Adrenal gland (tissue), 12 donors: ENCODE measurements around the gene GPR78. TPM values are rescaled to one million over a fixed set of nuclear protein-coding genes. Genes with fewer than 3 reads are reported as not detected.

ENCODE experiments used
- DNase-seq, 7 donors: peaks; one replicate each; pipeline ENCODE4 v3.0.0-alpha.2; 2019 to 2020
- H3K27ac ChIP-seq, 5 donors: fragments of 200-600 bp; sonication (generic) in 4 of 5; 1 replicate in 3 of 5; 2 replicates in 2 of 5; pipeline versions ENCODE4 v1.5.1 to v1.8.0; 2016 to 2020; ENCODE audit warnings: mild to moderate bottlenecking in 1 of 5
- H3K27me3 ChIP-seq: fragments of 200-600 bp; 2 replicates; pipeline ENCODE4 v1.8.0; 2021
- H3K36me3 ChIP-seq, 2 donors: fragments of 200-600 bp; replicated peaks in 1 of 2; 1 replicate in 1 of 2; 2 replicates in 1 of 2; pipeline versions ENCODE4 v1.5.1 to v1.8.0; 2018 to 2022
- H3K4me1 ChIP-seq, 2 donors: fragments of 200-600 bp; replicated peaks in 1 of 2; 1 replicate in 1 of 2; 2 replicates in 1 of 2; pipeline versions ENCODE4 v1.5.1 to v1.8.0; 2018 to 2021
- H3K4me3 ChIP-seq, 4 donors: fragments of 200-600 bp; sonication (generic) in 3 of 4; one replicate each; pipeline ENCODE4 v1.5.1; 2016 to 2018
- H3K9me3 ChIP-seq, 3 donors: fragments of 200-600 bp; sonication (generic) in 1 of 3; replicated peaks in 1 of 3; 1 replicate in 2 of 3; 2 replicates in 1 of 3; pipeline versions ENCODE4 v1.5.1 to v1.8.0; 2016 to 2021
- CTCF ChIP-seq, 6 experiments: fragments of 450-650 bp in 4 of 6; fragments of 200-600 bp in 2 of 6; sonication (generic) in 1 of 6; IDR thresholded peaks; 1 replicate in 5 of 6; 2 replicates in 1 of 6; pipeline versions ENCODE4 v1.5.1 to v1.8.0; 2016 to 2021; ENCODE audit warnings: antibody characterized with exemption in 6 of 6, mild to moderate bottlenecking in 2 of 6, moderate library complexity in 1 of 6
- POLR2A ChIP-seq, 2 donors: fragments of 450-650 bp; IDR thresholded peaks; one replicate each; pipeline ENCODE4 v1.6.1; 2017; ENCODE audit warnings: antibody characterized with exemption in 2 of 2, mild to moderate bottlenecking in 2 of 2, moderate library complexity in 1 of 2
- WGBS, 4 donors: extraction: QIAGEN DNeasy Blood & Tissue Kit in 2 of 4; methylation state at CpG; one replicate each; pipeline versions ENCODE4 v1.1.5 to v1.1.7; 2013 to 2017; 5-methylcytosine and 5-hydroxymethylcytosine counted together
- intact Hi-C, 2 donors: fragments of 100-400 bp; cut with DNase I; formaldehyde crosslinking; loops; one replicate each; pipeline versions ENCODE4 v1.14.1 to v1.15.0; 2022 to 2023
- polyA plus RNA-seq, 3 donors: library from polyadenylated mRNA; stranded (reverse); fragments of 200-250 nt in 2 of 3; fragments of 350-450 nt in 1 of 3; fragmentation: Illumina TruSeq in 1 of 3; extraction: RNeasy Lipid Tissue Mini Kit (QIAGEN cat#74804) in 1 of 3; gene quantifications; one replicate each; pipeline ENCODE4 v1.2.3, GENCODE V29; 2013 to 2014
- total RNA-seq, 9 donors: library from RNA; depleted of rRNA in 4 of 9; stranded (reverse); fragments of >200 nt in 4 of 9; fragments of 120-200 nt in 1 of 9; fragmentation: NEBNext Ultra II Directional in 1 of 9; extraction: Animal tissue kit (Norgen Biotek cat#: 25700) in 1 of 9; gene quantifications; one replicate each; pipeline versions ENCODE4 v1.1.0 to v1.2.4, GENCODE V29; 2013 to 2023
- donor health status: healthy with polysubstance abuse.
- donor health status: Bipolar disorder and iron deficiency.
- donor health status: DM: yes; HTN: yes; CAD: no.
- donor health status: DM: no; HTN: no; CAD: no.
- donor health status: DM: no; HTN: no; CAD: no.
- donor health status: DM: yes; HTN: yes; CAD: no.

GPR78 gene
- total and polyA plus RNA-seq, 12 donors: 0.03 to 0.08 (median 0.07) TPM; not detected in 8

DNA sequence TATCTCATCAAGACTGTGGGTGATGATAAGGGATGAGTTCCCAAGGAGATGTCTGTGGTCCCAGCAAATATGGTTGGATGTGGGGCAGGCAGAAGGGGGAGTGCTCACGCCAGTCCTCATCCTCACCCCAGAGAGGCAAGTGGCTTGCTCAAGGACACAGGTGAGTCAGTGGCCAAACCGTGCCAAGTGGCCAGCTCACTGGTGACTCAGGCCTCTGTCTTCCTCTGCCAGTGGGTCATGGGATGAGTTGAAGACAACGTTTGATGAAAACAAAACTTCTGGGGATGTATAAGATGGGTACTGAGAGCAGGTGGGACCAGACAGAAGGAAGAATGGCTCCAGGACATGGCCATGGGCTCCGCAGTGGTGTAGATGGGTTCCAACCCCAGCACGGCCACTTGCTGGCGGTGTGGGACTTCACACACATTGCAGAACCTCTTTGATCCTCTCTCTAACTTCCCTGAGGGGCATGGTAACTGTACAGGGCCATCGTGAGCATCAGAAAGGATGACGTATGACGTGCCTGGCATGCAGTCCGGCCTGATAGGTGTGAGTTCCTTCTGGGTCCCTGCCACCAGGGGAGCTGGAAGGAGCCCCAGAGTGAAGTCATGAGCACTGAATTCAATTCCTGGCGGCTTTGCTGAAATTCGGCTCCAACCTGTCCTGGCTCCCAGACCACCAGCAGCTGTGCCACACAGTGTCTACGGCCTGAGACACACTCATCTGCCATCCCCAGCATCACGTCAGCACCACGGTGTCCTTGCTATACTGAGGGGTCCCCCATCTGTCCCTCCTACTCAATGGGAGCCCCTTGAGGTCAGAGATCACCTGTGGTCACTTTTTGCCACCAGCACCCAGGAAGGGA, 41.3 kb upstream of the GPR78 start:
- WGBS, 4 donors: 54 to 73% (median 68%) methylated on average over 5 to 15 of the region's 15 CpGs
- Histone ChIP-seq H3K27ac (peak overlapping the region in 3 of 5 donors; percentile 54 to 77 (median 60)), H3K4me1 (peaks cover 5 to 8% of the 10 kb centered on the region in 2 donors), H3K27me3 (no peaks in the 10 kb centered on the region), H3K36me3 (no peaks in the 10 kb centered on the region), H3K4me3 (no peak overlapping the region), H3K9me3 (no peaks in the 10 kb centered on the region)
- TF ChIP-seq POLR2A (IDR thresholded peaks at IDR 0.05) (no peak), CTCF (IDR thresholded peaks at IDR 0.05) (no peak)
- intact Hi-C loops: no loop called here
- DNase-seq: peak; percentile 86 to 94 (median 91)

- peaks cover 5 to 8% of the 10 kb centered on the region in 2 donors for H3K4me1 ChIP-seq
- WGBS, 4 donors: 91 to 93% (median 92%) methylated on average over 4 to 5 of the region's 5 CpGs
- no peaks in the 10 kb centered on the region for H3K27me3 ChIP-seq
- TF ChIP-seq CTCF (IDR thresholded peaks at IDR 0.05) (no peak), POLR2A (IDR thresholded peaks at IDR 0.05) (no peak)
- intact Hi-C loops: loop anchor here (5.0 kb wide), 2 partner anchors 67 to 72 kb away; no protein-coding TSS in a partner anchor
- no peaks in the 10 kb centered on the region for H3K36me3 ChIP-seq
- H3K4me3 ChIP-seq: no peak overlapping the region
- no peak for DNase-seq
- no peak overlapping the region for H3K27ac ChIP-seq
- H3K9me3 ChIP-seq: no peaks in the 10 kb centered on the region
These were observed 40.5 kb upstream of the GPR78 start for GRCh38 chr4:8539661-8540060.

DNA sequence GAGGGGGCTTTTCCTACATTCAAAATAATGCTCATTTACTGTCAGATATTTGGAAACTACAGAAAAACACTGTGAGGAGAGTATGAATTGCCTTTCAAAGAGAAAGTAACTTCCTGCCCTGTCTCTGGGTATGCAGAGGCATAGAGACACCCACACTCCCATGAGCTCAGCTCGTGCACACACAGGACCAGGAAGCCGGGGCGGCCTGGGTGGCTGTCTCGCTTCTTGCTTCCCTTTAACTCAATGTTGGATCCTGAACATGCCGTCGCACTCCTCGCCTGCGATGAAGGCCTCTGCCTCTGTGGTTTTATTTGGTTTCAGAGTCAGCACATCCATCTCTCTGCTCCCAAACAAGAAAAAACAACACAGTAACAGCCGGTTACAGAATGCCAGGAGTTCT, 40.1 kb upstream of the GPR78 start:
- DNase-seq: no peak
- H3K27ac ChIP-seq: no peak overlapping the region
- intact Hi-C loops: loop anchor here (5.0 kb wide), 2 partner anchors 68 to 73 kb away; no protein-coding TSS in a partner anchor
- no peaks in the 10 kb centered on the region for H3K27me3 ChIP-seq
- H3K9me3 ChIP-seq: no peaks in the 10 kb centered on the region
- H3K4me1 ChIP-seq: peaks cover 5 to 8% of the 10 kb centered on the region in 2 donors
- TF ChIP-seq CTCF (IDR thresholded peaks at IDR 0.05): no peak
- TF ChIP-seq POLR2A (IDR thresholded peaks at IDR 0.05): no peak
- no peak overlapping the region for H3K4me3 ChIP-seq
- H3K36me3 ChIP-seq: no peaks in the 10 kb centered on the region
- WGBS, 4 donors: 63 to 82% (median 72%) methylated on average over 6 to 9 of the region's 9 CpGs

GRCh38 chr4:8540586-8540985, 39.6 kb upstream of the GPR78 start:
- 86 to 92% (median 89%) methylated on average over 11 of the region's 11 CpGs for WGBS, 4 donors
- peaks cover 5 to 8% of the 10 kb centered on the region in 2 donors for H3K4me1 ChIP-seq
- H3K9me3 ChIP-seq: no peaks in the 10 kb centered on the region
- TF ChIP-seq CTCF (IDR thresholded peaks at IDR 0.05) (no peak), POLR2A (IDR thresholded peaks at IDR 0.05) (no peak)
- no peak overlapping the region for H3K4me3 ChIP-seq
- H3K27ac ChIP-seq: no peak overlapping the region
- intact Hi-C loops: loop anchor here (5.0 kb wide), 2 partner anchors 68 to 73 kb away; no protein-coding TSS in a partner anchor
- H3K36me3 ChIP-seq: no peaks in the 10 kb centered on the region
- no peaks in the 10 kb centered on the region for H3K27me3 ChIP-seq
- no peak for DNase-seq
